ENCODE results near the gene PURA. TPM values are rescaled to one million over a fixed set of nuclear protein-coding genes. Genes with fewer than 3 reads are reported as not detected.

Gene PURA
- total and polyA plus RNA-seq, 2 donors (not counting 1 experiment from before 2014, with no cell fraction given) = 2.2 to 23.5 TPM

GRCh38 chr5:140111011-140111858, 2.7 kb upstream of the PURA start:
- H3K9ac ChIP-seq (ENCODE audit: low read length) = no peak overlapping the region
- H3K27me3 ChIP-seq (replicated peaks in 1 of 4; ENCODE audit: control extremely low read depth in 1 of 4, control insufficient read depth in 3 of 4, insufficient read depth in 4 of 4, low read length in 3 of 4) = peaks cover 5 to 23% (median 13%) of the 10 kb centered on the region in 4 experiments
- ATAC-seq (ENCODE audit: low read depth) (no peak), DNase-seq (no peak)
- H3K4me3 Mint-ChIP-seq = peak overlapping the region; percentile 98
- H3K4me2 ChIP-seq (replicated peaks; ENCODE audit: low read depth, low read length, poor library complexity, severe bottlenecking) = peak overlapping the region; percentile 98
- peak overlapping the region in 1 of 2 donors; percentile 38 for H3K27ac ChIP-seq (ENCODE audit: low read length in 2 of 2)
- peak overlapping the region; percentile 79 for H3K27ac Mint-ChIP-seq
- H3K9me3 ChIP-seq (ENCODE audit: control extremely low read depth in 1 of 3, control insufficient read depth in 2 of 3, insufficient read depth in 1 of 3, low read length in 2 of 3) = peaks cover 0 to 7% (median 2%) of the 10 kb centered on the region in 3 donors
- CTCF ChIA-PET = interaction anchor here (1.6 kb wide), 1 partner anchor 32 kb away, joined by 11 read pairs; no protein-coding TSS in a partner anchor
- no peaks in the 10 kb centered on the region for H3K36me3 ChIP-seq (replicated peaks in 1 of 2; ENCODE audit: control extremely low read depth in 1 of 2, control insufficient read depth in 1 of 2, extremely low read depth in 1 of 2, insufficient read depth in 2 of 2, low read length in 1 of 2)
- peaks cover 43% of the 10 kb centered on the region for H4K20me1 ChIP-seq (ENCODE audit: control insufficient read depth, insufficient read depth, low read length, poor library complexity, severe bottlenecking)
- H3K4me1 Mint-ChIP-seq = peaks cover 69% of the 10 kb centered on the region
- no peak overlapping the region for H3K4me3 ChIP-seq (ENCODE audit: control extremely low read depth in 1 of 5, extremely low read depth in 1 of 5, insufficient read depth in 1 of 5, low read depth in 2 of 5, low read length in 4 of 5)
- H3K79me2 ChIP-seq (ENCODE audit: control insufficient read depth, insufficient read depth, low read length) = peaks cover 61% of the 10 kb centered on the region
- H2AFZ ChIP-seq (ENCODE audit: insufficient read depth, low read depth, low read length, poor library complexity, severe bottlenecking) = no peak overlapping the region
- H3K4me1 ChIP-seq (ENCODE audit: control insufficient read depth in 2 of 2, insufficient read depth in 2 of 2, low read length in 2 of 2) = peaks cover 54 to 58% of the 10 kb centered on the region in 2 donors
- no peaks in the 10 kb centered on the region for H3K9me3 Mint-ChIP-seq (ENCODE audit: insufficient read depth)
- peaks cover 11% of the 10 kb centered on the region for H3K27me3 Mint-ChIP-seq
- POLR2A ChIA-PET = no interaction called here
- intact Hi-C loops (cut with micrococcal nuclease) = loop anchor here (10.0 kb wide), 1 partner anchor 1566 kb away; the partner anchor contains the start of gene ETF1
- TF ChIP-seq CTCF (IDR thresholded peaks at IDR 0.05) (no peak), EZH2 (IDR thresholded peaks at IDR 0.05; ENCODE audit: borderline replicate concordance, insufficient read depth, low read depth, low read length, poor library complexity, severe bottlenecking) (no peak)
- 61% methylated on average over 14 of the region's 18 CpGs for WGBS (ENCODE audit: insufficient coverage)

Measured in B cell (primary cell).